BLaER1 (cell line): ENCODE results near the gene ATP5F1D.
"Not testable (repeated sequence)": the region's sequence is repeated elsewhere in the genome, so short reads cannot be mapped to it uniquely, and the experiment has no call there.

Source experiments
- H3K27ac ChIP-seq: shearing (Covaris generic); formaldehyde crosslinking; 2 replicates; pipeline ENCODE4 v1.8.1; 2022
- H3K27me3 ChIP-seq: shearing (Covaris generic); formaldehyde crosslinking; 2 replicates; pipeline ENCODE4 v1.8.1; 2022
- H3K36me3 ChIP-seq: shearing (Covaris generic); formaldehyde crosslinking; 2 replicates; pipeline ENCODE4 v1.8.1; 2022
- H3K4me1 ChIP-seq: shearing (Covaris generic); formaldehyde crosslinking; 2 replicates; pipeline ENCODE4 v1.8.1; 2022
- H3K4me2 ChIP-seq: shearing (Covaris generic); formaldehyde crosslinking; 2 replicates; pipeline ENCODE4 v1.8.1; 2022
- H3K4me3 ChIP-seq: shearing (Covaris generic); formaldehyde crosslinking; 2 replicates; pipeline ENCODE4 v1.8.1; 2022
- H3K9ac ChIP-seq: shearing (Covaris generic); formaldehyde crosslinking; 2 replicates; pipeline ENCODE4 v1.8.1; 2022
- H3K9me3 ChIP-seq: shearing (Covaris generic); formaldehyde crosslinking; 2 replicates; pipeline ENCODE4 v1.8.1; 2022
- H4K20me1 ChIP-seq: shearing (Covaris generic); formaldehyde crosslinking; 2 replicates; pipeline ENCODE4 v1.8.1; 2022
- Cebpa-rat ChIP-seq: shearing (Covaris generic); IDR thresholded peaks from 2 replicates; pipeline ENCODE4 v1.8.1; 2022

The ATP5F1D gene

DNA sequence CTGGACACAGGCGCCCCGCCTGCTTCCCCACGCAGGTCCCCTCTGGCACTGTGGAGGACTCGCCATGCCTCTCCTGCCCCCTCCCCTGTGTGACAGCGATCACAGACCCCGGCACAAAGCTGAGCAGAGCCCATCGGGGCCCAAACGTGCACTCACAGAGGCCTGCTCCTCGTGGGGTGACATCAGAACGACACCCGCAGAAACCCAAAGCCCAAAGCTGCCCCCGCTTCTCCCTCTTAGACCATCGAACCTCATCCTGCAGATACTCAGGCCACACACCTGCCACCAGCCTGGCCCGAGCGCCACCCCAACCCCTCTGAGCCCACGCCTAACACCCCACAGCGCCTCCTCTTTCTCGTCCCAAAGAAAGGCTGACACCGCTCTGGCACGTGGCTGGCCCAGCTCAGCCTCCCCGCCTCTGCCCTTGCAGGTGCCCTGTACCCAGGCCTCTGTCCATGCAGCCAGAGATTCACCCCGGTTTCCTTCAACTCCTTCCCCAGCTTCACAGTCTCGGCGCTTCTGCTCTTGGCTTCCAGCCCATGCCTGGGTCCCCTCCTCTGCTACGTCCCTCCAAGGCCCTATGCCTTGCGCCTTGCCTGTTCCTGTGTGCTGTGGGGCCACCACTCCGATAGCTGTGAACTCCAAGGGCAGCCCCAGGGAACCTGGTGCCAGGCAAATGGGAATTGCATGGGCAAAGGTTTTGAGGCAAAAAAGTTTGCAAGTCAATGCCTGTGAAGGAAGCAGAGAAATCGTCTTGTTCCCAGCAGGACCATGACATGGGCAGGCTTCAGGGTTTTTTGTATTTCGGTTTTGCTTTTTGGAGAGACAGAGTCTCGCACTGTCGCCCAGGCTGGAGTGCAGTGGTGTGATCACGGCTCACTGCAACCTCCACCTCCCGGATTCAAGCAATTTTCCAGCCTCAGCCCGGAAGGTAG is 2.9 kb upstream of the ATP5F1D start:
- H3K9ac ChIP-seq: no peak overlapping the region
- peak overlapping the region; percentile 100 for H3K4me2 ChIP-seq
- peak overlapping the region; percentile 78 for H3K4me3 ChIP-seq
- H3K27me3 ChIP-seq: peaks cover 54% of the 10 kb centered on the region
- no peaks in the 10 kb centered on the region for H3K9me3 ChIP-seq
- H3K36me3 ChIP-seq: peaks cover 6% of the 10 kb centered on the region; the same call in 1 of the 2 replicates
- no peak overlapping the region for H3K27ac ChIP-seq
- TF ChIP-seq Cebpa-rat: no peak
- H4K20me1 ChIP-seq: peaks cover 35% of the 10 kb centered on the region
- H3K4me1 ChIP-seq: peaks cover 58% of the 10 kb centered on the region

DNA sequence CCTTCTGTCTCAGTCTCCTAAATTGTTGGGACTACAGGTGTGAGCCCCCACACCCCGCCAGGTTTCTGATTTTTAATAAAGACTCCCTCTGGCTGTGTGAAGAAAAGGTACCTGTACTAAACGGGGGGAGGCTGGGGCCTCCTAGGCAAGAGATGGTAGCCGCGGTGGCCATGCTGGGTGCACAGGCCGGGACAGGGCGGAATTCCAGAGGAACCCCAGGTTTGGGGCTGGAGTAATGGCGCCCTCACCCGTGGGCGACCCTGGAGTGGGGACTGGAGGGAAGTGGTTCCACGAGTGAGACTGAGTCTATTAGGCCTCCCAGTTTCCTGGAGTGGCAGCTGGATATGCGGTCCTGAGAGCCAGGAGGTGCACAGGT is 2.1 kb upstream of the ATP5F1D start:
- Histone ChIP-seq H3K9ac (no peak overlapping the region), H3K4me3 (peak overlapping the region; percentile 95; the same call in 1 of the 2 replicates), H3K4me2 (peak overlapping the region; percentile 98)

DNA sequence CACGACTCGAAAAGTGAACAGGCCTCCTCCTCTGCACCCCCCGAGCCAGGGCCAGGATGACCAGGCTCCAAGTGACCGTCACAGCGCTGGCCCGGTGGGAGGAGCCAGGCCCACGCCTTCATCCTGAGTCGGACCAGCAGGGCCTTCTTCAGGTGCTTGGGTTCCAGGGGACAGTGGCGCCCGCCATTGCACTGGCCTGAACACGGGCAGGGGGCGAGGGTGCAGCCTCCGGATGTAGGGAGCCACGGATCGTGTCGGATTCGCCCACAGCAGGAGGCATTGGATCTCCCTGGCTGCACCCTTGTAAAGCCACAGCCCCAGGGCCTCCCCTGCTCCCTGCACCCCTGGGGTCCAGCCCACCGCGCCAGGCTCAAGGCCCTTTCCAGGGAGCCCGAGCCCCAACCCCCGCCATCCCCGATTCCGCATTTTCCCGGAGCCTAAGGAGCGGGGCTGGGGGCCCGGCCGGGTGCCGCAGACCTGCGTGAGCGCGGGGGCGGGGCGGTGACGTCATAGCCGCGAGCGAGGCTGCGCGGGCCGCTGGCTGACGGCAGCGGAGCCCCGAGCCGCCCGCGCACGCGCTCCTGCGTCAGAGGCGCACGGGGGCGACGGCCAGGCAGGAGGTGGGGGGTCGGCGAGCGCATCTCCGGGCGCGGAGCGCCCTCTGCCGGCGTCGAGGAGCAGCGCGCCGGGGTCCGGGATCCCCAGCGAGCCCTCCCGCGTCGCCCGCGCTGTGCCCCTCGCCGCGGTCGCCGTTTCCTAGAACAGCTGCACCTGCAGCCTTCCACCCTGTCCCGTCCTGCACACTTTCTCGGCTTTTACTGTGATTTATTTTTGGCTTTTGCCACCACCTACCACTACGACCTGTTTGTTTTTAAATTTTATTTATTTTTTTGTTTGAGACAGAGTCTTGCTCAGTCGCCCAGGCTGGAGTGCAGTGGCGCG is 1.5 kb upstream of the ATP5F1D start:
- Histone ChIP-seq H3K9ac (peak overlapping the region; percentile 50; the same call in 1 of the 2 replicates), H3K4me1 (peaks cover 73% of the 10 kb centered on the region), H4K20me1 (peaks cover 46% of the 10 kb centered on the region), H3K27me3 (peaks cover 49% of the 10 kb centered on the region), H3K9me3 (no peaks in the 10 kb centered on the region), H3K36me3 (peaks cover 13% of the 10 kb centered on the region; the same call in 1 of the 2 replicates), H3K4me3 (peak overlapping the region; percentile 95), H3K27ac (no peak overlapping the region), H3K4me2 (peak overlapping the region; percentile 98)
- no peak for TF ChIP-seq Cebpa-rat

More for the DNA sequence above, 2.1 kb upstream of the ATP5F1D start:
- H3K9me3 ChIP-seq: no peaks in the 10 kb centered on the region
- no peak overlapping the region for H3K27ac ChIP-seq
- peaks cover 13% of the 10 kb centered on the region; the same call in 1 of the 2 replicates for H3K36me3 ChIP-seq
- H3K27me3 ChIP-seq: peaks cover 54% of the 10 kb centered on the region
- TF ChIP-seq Cebpa-rat: no peak
- peaks cover 42% of the 10 kb centered on the region for H4K20me1 ChIP-seq
- peaks cover 66% of the 10 kb centered on the region for H3K4me1 ChIP-seq

DNA sequence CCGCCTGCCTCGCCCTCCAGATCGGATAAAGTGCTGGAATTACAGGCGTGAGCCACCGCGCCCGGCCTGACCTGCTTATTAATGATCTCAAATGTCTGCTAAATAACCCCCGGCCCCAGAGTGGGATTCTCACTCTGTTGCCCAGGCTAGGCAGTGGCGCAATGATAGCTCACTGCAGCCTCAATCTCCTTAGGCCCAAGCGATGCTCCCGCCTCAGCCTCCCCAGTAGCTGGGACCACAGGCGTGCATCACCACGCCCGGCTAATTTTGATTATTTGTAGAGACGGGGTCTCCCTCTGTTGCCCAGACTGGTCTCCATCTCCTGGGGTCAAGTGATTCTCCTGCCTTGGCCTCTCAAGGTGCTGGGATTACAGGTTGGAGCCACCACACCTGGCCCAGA is 626 bp upstream of the ATP5F1D start:
- H3K9me3 ChIP-seq: no peaks in the 10 kb centered on the region
- peaks cover 41% of the 10 kb centered on the region for H3K27me3 ChIP-seq
- TF ChIP-seq Cebpa-rat: no peak
- peaks cover 42% of the 10 kb centered on the region for H4K20me1 ChIP-seq
- H3K27ac ChIP-seq: peak overlapping the region; percentile 95; the same call in 1 of the 2 replicates
- H3K9ac ChIP-seq: peak overlapping the region; percentile 95; the same call in 1 of the 2 replicates
- H3K4me2 ChIP-seq: peak overlapping the region; percentile 98
- H3K36me3 ChIP-seq: peaks cover 13% of the 10 kb centered on the region; the same call in 1 of the 2 replicates
- peaks cover 81% of the 10 kb centered on the region for H3K4me1 ChIP-seq
- H3K4me3 ChIP-seq: peak overlapping the region; percentile 95

DNA sequence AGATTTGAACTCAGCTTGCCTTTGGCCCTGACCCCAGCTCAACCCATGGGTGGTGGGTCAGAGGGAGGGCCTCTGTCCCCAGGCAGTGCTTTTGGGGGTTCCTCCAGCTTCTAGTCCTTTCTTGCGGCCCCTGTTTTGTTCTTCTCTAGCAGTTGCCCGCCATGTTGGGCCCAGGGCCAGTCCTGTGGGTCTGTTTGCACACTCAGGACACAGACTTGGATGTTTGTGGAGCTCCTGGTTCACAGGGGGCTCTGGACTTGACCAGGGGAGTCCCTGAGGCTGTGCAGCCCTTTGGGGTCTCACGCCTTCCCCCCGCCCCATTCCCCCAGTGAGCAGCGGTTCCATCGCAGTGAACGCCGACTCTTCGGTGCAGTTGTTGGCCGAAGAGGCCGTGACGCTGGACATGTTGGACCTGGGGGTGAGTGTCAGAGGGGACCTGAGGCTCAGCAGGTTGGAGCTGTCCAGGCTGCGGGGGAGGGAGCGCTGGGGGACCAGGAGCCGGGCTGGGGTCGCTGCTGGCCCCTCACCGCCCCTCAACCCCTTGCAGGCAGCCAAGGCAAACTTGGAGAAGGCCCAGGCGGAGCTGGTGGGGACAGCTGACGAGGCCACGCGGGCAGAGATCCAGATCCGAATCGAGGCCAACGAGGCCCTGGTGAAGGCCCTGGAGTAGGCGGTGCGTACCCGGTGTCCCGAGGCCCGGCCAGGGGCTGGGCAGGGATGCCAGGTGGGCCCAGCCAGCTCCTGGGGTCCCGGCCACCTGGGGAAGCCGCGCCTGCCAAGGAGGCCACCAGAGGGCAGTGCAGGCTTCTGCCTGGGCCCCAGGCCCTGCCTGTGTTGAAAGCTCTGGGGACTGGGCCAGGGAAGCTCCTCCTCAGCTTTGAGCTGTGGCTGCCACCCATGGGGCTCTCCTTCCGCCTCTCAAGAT is 2.5 kb downstream of the ATP5F1D start:
- peaks cover 78% of the 10 kb centered on the region for H3K4me1 ChIP-seq
- H4K20me1 ChIP-seq: peaks cover 35% of the 10 kb centered on the region
- H3K27ac ChIP-seq: peak overlapping the region; percentile 61
- H3K4me3 ChIP-seq: peak overlapping the region; percentile 95
- H3K9me3 ChIP-seq: no peaks in the 10 kb centered on the region
- peaks cover 10% of the 10 kb centered on the region for H3K27me3 ChIP-seq
- H3K36me3 ChIP-seq: peaks cover 13% of the 10 kb centered on the region; the same call in 1 of the 2 replicates
- no peak for TF ChIP-seq Cebpa-rat
- peak overlapping the region; percentile 95 for H3K9ac ChIP-seq
- H3K4me2 ChIP-seq: peak overlapping the region; percentile 98

DNA sequence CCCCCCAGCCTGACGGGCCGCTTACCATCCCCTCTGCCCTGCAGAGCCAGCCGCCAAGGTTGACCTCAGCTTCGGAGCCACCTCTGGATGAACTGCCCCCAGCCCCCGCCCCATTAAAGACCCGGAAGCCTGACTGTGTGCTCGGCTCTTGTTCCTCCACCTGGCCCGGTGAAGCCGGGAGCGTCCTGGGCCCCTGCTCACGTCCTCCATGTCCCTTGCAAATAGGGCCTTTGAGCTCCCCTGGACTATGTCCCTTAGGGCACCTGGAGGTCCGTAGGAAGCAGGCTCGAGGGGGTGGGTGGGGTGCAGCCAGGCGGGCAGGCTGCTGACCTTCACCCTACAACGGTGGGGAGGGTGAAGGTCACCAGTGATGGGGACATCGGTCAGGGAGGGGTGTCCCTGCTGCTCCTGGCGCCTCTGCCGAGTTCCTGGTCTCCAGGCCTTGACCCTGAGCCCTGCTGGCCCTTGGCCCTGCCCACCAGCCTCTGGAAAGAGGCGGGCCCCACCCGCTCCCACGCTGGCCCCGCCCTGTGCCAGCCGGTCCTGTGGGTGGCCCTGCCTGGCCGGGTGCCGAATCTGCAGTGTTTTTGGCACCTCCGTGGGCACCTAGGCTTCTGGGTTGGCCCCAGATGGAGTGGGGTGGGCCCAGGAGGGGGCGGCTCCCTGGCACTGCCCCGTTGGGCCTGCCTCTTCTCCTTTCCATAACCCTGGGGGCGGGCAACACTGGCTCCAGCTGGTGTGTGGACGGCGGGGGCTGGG is 3.3 kb downstream of the ATP5F1D start:
- Histone ChIP-seq H3K27me3 (peaks cover 1% of the 10 kb centered on the region), H4K20me1 (peaks cover 37% of the 10 kb centered on the region), H3K36me3 (peaks cover 14% of the 10 kb centered on the region; the same call in 1 of the 2 replicates), H3K4me3 (peak overlapping the region; percentile 58), H3K27ac (peak overlapping the region; percentile 61), H3K4me1 (peaks cover 72% of the 10 kb centered on the region), H3K9ac (peak overlapping the region; percentile 68), H3K4me2 (peak overlapping the region; percentile 98), H3K9me3 (no peaks in the 10 kb centered on the region)
- no peak for TF ChIP-seq Cebpa-rat

DNA sequence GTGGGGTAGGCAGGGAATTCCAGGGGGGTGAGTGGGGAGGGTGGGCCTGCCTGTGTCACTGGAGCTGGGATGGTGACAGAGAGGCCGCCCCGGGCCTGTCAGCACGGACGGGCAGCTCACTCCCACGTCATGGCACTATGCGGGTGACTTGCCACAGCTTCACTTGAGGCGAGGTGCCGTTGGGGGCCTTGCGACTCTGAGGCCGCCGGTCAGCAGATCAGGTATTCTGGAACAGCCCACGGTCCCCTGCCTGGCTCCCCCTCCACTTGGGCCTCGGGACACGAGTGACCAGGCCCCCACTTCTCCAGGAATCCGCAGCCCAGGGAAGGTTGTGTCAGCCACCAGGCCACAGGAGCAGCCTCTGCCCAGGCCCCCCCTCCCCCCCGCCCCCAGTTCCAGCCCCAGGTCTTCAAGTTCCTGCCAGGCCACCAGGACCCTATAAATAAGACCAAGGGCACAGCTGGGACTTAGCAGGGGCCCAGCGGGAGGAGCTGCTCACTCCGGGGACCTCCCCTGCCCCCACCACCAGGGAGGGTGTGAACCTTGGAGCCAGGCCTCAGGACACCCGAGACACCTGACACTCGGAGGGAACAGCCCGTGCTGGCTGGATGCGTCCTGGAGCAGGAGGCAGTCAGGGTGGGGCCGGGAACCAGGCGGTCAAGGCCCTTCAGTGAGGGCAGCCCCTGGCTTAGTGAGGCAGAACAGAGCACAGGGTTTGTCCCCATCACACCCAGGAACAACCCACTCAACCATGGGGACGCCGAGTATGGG is 4.1 kb downstream of the ATP5F1D start:
- Histone ChIP-seq H3K4me2 (peak overlapping the region; percentile 98), H3K9ac (0 out of 2 replicates have a peak overlapping the region, but pooled peaks have one; percentile 68), H3K4me1 (peaks cover 68% of the 10 kb centered on the region), H3K36me3 (peaks cover 21% of the 10 kb centered on the region; the same call in 1 of the 2 replicates), H3K4me3 (peak overlapping the region; percentile 58; the same call in 1 of the 2 replicates), H3K9me3 (no peaks in the 10 kb centered on the region), H3K27ac (peak overlapping the region; percentile 61), H3K27me3 (no peaks in the 10 kb centered on the region), H4K20me1 (peaks cover 44% of the 10 kb centered on the region)
- TF ChIP-seq Cebpa-rat: no peak

DNA sequence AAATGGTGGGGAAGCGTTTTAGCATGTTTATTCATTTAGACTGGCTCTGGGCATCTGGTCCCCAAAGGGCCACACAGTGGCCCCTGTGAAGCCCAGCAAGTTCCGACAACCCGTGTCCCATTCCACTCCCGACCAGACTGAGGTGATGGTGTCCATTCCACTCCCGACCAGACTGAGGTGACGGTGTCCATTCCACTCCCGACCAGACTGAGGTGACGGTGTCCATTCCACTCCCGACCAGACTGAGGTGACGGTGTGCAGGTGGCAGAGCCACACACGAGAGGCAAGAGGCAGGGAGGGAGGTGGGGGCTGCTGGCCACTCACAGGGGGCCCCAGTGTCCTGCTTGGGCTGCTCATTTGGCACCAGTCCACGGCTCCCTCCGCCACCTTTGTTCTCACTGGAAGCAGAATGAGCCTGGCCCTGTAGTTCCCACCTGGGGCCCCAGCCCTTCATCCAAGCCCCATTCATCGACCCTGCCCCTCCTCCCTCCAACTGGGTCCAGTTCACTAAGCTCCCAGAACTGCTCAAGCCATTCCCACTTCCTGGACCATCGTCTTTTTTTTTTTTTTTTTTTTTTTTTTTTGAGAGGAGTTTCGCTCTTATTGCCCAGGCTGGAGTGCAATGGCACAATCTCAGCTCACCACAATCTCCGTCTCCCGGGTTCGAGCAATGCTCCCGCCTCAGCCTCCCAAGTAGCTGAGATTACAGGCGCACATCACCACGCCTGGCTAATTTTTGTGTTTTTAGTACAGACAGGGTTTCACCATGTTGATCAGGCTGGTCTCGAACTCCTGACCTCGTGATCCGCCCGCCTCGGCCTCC is 4.9 kb downstream of the ATP5F1D start:
- H3K4me2 ChIP-seq: peak overlapping the region; percentile 98
- H3K27ac ChIP-seq: peak overlapping the region; percentile 26; the same call in 1 of the 2 replicates
- H3K9ac ChIP-seq: not testable (repeated sequence)

More for the DNA sequence above, 4.9 kb downstream of the ATP5F1D start:
- H3K9me3 ChIP-seq, H3K27me3 ChIP-seq: not testable (repeated sequence)
- Histone ChIP-seq H3K4me3 (0 out of 2 replicates have a peak overlapping the region, but pooled peaks have one; percentile 22), H4K20me1 (peaks cover 47% of the 10 kb centered on the region), H3K36me3 (peaks cover 23% of the 10 kb centered on the region), H3K4me1 (peaks cover 60% of the 10 kb centered on the region)
